Measurements from ENCODE around the gene EEIG1. TPM values are rescaled to one million over a fixed set of nuclear protein-coding genes. Genes with fewer than 3 reads are reported as not detected.

The EEIG1 gene
- polyA plus RNA-seq, 3 donors = 11.2 to 18.6 (median 14.9) TPM

DNA sequence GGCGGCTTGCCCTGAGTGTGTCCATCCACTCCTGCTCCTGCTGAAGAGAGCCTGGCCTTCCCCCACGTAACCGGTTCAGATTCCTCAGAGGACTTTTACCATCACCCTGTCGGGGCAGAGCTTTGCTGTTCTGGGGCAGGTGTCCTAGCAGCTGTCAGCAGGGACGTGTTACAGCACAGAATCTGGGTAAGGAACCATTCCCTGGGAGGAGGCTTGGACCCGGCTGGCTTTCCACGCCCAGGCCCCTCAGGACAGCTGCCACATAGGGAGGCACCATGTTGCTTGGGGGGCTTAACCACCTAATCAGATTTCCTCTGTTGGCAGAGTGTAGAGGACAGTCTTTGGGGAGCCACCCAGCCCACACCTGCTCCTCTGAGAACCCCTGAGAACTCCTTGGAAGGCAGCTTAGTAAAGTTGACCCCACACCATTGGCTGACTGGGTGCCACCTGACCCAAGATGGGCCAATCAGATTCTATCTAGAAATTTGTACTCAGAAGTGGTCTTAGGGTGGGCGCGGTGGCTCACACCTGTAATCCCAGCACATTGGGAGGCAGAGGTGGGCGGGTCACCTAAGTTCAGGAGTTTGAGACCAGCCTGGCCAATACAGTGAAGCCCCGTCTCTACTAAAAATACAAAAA is 23.3 kb upstream of the EEIG1 start:
- 93 to 96% (median 95%) methylated on average over 11 of the region's 11 CpGs for whole genome bisulfite sequencing, 3 donors
- no peak overlapping the region for H3K27ac ChIP-seq (ENCODE audit: low read depth, low read length)

DNA sequence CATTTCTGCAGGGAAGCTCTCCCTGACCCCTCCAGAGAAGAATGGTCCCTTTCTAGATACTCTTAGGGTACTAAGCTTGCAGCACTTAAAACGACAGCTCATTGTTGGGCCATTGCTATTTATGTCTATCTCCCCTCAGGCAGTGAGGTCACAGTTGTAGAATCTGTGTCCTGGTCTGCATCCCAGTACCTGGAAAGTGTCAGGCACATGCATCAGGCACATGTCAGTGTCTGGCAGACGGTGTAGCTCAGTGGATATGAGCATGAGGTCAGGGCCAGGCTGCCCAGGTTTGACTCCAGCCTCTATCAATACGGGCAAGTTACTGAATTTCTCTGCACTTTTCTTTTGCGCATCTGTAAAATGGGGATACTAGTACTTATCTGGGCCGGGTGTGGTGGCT is 22.2 kb upstream of the EEIG1 start:
- no peak overlapping the region for H3K27ac ChIP-seq (ENCODE audit: low read depth, low read length)
- 88 to 94% (median 94%) methylated on average over 5 of the region's 5 CpGs for WGBS, 3 donors

DNA sequence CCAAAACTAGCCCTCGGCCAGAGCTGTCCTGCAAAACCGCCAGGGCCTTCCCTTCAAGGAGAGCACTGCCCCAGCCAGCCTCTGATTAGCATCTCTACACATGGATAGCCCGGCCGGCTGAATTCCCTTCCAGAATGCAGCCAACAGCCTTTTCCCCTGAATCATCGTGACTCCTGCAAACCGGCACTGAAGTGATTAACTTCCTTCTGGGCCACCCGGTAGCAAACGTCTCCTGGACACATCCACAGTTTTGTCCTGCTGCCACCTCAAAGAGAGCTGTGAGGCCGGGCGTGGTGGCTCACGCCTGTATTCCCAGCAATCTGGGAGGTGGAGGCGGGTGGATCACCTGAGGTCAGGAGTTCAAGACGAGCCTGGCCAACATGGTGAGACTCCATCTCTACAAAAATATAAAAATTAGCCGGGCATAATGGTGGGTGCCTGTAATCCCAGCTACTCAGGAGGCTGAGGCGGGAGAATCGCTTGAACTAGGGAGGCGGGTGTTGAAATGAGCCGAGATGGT is 21.1 kb upstream of the EEIG1 start:
- no peak overlapping the region for H3K27ac ChIP-seq (ENCODE audit: low read depth, low read length)
- WGBS, 3 donors = 62 to 75% (median 63%) methylated on average over 18 of the region's 18 CpGs

DNA sequence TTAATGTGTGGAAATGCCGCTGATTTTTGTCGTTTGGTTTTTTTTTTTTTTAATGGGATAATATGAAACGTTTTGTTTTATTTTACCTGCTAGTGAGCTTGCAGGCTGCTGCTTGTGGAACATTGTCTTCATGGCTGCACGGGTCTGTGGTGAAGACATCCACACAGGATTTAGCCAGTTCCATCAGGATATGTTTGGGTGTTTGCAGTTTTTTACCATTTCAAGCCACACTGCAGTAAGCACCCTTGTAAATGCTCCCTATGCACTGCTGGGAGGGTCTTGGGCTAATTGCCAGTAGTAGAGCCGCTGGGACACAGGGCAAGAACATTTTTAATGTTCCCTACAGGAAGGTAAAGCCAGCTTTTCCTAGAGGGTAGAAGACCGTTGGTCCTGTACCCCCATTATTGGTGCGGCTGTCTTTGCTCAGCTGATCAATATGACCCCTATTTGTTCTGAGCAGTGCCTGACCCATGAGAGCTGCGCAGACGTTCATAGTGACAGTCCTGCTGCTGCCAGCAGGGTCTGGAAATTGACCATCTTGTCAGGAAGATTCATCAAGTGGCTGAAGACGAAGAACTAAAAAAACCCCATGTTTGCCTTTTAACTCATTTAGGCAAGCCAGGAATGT is 20.5 kb upstream of the EEIG1 start:
- H3K27ac ChIP-seq (ENCODE audit: low read depth, low read length) = no peak overlapping the region
- 72 to 81% (median 79%) methylated on average over 10 of the region's 10 CpGs for WGBS, 3 donors

DNA sequence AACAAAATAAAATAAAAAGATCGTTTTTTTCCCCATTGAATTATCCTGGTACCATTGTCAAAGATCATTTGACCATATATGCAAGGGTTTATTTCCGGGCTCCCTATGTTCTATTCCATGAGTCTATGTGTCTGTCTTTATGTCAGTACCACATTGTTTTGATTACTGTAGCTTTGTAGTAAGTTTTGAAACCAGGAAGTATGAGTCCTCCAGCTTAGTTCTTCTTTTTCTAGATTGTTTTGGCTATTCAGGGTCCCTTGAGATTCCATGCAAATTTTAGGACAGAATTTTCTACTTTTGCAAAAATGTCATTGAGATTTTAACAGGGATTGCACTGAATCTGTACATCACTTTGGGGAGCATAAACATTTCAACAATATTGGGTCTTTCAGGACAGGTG is 18.7 kb upstream of the EEIG1 start:
- WGBS, 3 donors = 97 to 100% (median 97%) methylated on average over 2 of the region's 2 CpGs
- H3K27ac ChIP-seq (ENCODE audit: low read depth, low read length) = no peak overlapping the region

DNA sequence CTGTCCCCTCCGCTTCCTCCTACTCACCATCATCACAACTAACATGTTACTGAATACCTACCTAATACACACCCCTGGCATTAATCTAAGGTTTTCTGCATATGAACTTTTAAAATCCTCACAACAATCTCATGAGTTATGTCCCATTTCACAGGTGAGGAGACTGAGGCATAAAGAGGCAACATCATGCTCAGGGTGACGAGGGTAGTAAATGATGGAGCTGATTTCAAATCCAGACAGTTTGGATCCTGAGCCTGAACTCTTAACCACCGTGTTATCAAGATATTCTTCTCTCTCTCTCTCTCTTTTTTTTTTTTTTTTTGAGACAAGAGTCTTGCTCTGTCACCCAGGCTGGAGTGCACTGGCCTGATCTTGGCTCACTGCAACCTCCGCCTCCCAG is 12.9 kb upstream of the EEIG1 start:
- no peak overlapping the region for H3K27ac ChIP-seq (ENCODE audit: low read depth, low read length)
- WGBS, 3 donors = 91 to 93% (median 92%) methylated on average over 4 of the region's 4 CpGs

DNA sequence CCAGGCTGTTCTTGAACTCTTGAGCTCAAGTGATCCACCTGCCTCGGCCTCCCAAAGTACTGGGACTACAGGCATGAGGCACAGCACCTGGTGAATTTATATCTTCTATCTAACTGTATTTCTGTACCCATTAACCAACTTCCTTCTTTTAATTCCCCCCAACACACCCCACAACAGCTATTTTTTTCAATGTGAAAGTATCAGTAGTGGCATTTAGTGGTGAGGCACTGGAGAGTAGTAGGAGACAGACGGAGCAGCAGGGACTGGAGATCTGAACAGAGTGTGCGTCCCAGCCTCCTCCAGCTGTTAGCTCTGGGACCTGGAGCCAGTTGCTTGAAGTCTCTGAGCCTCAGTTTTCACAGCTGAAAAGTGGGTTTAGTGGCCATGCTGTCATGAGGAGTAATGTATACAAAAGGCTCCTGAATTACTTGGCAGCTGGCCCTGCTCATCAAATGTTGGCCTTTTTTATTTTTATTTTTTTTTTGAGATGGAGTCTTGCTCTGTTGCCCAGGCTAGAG is 11.0 kb upstream of the EEIG1 start:
- H3K27ac ChIP-seq (ENCODE audit: low read depth, low read length) = no peak overlapping the region
- WGBS, 3 donors = 90 to 96% (median 92%) methylated on average over 3 of the region's 3 CpGs

DNA sequence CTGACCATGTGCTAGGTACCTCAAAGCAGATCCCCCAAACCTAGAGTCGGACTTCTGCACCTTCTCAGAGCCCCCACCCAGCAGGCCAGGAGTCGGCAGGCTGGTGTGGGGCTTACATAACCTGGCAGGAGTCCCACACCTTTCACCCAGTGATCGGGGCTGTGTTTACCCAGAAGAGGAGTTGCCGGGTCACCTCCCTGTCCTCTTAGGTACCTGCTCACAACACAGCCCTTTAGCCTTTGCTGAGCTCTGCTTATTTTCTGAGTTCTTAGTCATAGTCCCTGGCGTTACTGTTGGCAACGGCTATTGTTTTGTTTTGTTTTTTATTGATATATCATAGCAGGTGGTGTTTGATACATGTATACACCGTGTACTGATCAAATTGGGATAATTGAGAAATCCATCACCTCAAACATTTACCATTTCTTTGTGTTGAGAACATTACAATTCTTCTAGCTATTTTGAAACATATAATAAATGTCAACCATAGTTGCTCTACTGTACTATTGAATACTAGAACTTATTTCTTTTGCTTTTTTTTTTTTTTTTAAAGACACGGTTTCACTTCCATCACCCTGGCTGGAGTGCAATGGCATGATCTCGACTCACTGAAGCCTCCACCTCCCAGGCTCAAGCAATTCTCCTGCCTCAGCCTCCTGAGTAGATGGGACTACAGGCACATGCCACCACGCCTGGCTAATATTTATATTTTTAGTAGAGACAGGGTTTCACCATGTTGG is 10.4 kb upstream of the EEIG1 start:
- 50 to 73% (median 63%) methylated on average over 10 of the region's 10 CpGs for WGBS, 3 donors

DNA sequence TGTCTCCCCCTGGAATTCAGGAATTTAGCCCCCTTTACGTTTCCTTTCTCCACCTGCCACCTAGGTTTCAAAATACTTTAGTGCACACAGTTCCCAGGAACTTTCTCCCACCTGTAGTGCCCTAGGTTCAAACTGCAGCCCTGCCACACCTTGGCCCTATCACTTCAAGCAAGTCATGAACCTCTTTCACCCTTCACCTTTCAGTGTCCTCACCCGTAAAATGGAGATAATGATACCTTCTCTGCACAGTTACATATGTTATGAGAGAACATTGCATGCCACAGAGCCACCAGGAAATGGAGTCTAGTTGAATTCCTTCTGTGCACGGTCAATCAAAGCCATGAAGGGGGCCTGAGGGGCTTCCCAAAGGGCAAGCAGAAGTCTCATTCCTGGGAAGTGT is 9.8 kb upstream of the EEIG1 start:
- WGBS, 3 donors = 83 to 89% (median 88%) methylated on average over 3 of the region's 3 CpGs
- H3K27ac ChIP-seq (ENCODE audit: low read depth, low read length) = no peak overlapping the region

More for the DNA sequence above, 10.4 kb upstream of the EEIG1 start:
- H3K27ac ChIP-seq (ENCODE audit: low read depth, low read length) = no peak overlapping the region

DNA sequence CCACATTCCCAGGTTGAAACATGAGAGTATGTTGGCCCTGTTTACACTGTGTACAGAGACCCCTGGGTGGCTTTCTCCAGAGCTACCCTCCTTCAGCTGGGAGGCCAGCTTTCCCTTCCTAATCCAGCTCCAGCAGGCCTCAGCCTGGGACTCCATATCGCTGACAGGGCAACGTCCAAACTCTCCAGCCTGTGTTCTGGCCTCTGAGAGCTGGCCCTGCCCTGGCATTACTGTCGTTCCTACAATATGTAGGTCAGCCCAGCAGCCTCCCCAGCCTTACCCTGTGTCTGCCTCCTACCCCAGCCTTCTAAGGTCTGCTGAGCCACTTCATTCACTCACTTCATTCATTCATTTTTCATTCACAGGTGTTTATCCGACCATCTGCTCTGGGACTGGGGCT is 8.3 kb upstream of the EEIG1 start:
- 65 to 85% (median 81%) methylated on average over 4 of the region's 4 CpGs for WGBS, 3 donors
- H3K27ac ChIP-seq (ENCODE audit: low read depth, low read length) = no peak overlapping the region

DNA sequence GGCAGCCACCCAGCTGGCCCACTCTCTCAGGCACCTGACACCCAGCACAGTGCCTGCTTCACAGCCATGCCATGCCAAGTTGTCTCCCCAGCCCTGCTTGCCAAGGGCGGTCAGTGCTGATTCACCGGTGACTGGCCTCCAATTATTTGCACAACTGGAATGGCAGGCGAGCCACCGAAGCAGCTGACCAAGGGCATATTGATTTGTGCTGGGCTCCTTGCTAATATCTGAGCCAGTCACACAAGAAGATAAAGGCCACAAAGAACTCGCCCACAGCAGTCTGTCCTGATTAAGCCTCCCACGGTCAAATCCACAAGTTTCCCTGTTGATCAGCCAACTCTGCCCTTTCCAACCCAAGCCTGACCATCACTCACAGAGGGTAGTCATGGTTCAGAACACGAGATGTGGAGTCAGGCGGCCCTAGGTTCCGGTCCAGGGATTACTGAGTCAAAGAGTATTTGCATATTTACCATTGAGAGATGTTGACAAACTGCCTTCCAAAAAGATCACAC is 6.4 kb upstream of the EEIG1 start:
- 28 to 93% (median 83%) methylated on average over 9 of the region's 9 CpGs for WGBS, 3 donors
- H3K27ac ChIP-seq (ENCODE audit: low read depth, low read length) = no peak overlapping the region

DNA sequence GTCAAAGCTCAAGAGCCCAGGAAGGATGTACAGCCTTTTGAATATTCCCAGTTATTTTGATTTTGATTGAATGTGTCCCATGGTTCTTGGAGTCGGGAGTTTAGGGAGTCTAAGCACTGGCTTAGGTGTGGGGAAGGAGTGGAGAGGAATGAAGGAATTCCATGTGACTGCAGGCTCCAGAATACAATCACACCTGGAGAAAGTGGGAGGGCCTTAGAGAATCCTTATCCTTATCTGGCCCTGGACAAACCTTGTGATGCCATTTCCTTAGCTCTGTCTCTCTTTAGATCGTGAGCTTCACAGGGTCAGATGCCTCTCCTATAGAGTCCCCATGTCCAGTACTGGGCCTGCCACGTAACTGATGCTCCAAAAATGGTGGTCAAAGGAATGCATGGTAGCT is 4.2 kb upstream of the EEIG1 start:
- no peak overlapping the region for H3K27ac ChIP-seq (ENCODE audit: low read depth, low read length)
- WGBS, 3 donors = 74 to 96% (median 92%) methylated on average over 3 of the region's 3 CpGs

DNA sequence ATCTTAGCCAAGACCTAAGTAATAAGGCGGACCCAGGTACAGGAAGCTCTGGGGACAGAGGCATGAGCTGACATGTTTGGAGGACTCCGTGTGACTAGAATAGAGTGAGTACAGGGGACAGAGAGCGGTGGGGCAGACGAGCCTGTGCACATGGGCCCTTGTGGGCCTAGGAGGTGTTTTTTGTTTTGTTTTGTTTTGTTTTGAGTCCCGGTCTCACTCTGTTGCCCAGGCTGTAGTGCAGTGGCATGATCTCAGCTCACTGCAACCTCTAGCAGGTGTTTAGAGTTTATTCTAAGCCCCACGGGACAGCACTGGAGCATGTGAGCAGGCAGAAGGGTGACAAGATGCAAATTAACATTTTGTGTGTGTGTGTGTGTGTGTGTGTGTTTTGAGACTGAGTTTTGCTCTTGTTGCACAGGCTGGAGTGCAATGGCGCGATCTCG is 3.1 kb upstream of the EEIG1 start:
- no peak overlapping the region for H3K27ac ChIP-seq (ENCODE audit: low read depth, low read length)
- WGBS, 3 donors = 89 to 93% (median 90%) methylated on average over 9 of the region's 9 CpGs

DNA sequence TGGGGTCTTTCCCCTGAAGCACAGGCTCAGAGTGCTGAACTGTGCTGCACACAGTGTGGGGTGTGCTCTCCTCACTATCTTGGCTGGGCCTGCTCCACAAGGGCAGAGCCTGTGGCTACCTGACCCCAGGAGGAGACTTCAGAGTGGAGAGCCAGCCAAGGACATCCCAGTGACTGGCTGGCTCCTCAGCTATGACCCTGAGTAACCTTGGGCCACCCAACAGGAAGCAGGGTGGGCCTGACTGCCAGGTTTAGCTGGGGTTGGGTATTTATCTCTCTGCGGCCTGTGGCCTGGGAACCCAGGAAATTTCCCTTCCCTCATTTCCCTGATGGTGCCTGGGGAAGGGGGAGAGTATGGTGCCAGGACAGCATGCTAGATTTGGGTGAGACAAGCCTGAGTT is 2.1 kb upstream of the EEIG1 start:
- H3K27ac ChIP-seq (ENCODE audit: low read depth, low read length) = no peak overlapping the region
- 57 to 95% (median 70%) methylated on average over 1 of the region's 1 CpG for WGBS, 3 donors

DNA sequence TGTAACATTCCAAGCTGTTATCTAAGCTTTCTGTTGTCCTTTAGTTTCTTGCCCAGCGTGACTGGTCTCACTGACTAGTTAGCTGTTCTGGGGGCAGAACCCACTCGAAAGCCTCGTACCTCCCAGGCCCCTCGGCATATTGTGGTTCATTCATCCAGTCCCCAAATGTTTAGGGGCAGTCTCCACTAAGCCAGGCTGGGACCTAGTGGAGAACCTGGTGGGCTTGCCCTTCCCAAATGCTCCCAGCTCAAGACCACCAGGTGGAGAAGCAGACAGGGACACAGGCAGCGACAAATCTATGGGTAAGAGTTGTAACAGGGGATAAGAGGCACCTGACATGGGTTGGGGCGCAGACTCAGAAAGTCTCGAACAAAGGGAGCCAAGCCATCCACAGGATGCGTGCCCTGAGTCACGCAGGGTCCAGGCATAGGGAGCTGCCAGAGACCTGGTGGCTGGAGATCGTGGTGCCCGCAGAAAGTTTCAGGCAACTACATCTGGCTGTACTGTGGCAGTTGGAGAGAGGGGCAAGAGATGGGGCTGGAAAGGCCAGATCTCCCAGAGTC is 851 bp upstream of the EEIG1 start:
- H3K27ac ChIP-seq (ENCODE audit: low read depth, low read length) = no peak overlapping the region
- WGBS, 3 donors = 62 to 70% (median 63%) methylated on average over 11 of the region's 11 CpGs

DNA sequence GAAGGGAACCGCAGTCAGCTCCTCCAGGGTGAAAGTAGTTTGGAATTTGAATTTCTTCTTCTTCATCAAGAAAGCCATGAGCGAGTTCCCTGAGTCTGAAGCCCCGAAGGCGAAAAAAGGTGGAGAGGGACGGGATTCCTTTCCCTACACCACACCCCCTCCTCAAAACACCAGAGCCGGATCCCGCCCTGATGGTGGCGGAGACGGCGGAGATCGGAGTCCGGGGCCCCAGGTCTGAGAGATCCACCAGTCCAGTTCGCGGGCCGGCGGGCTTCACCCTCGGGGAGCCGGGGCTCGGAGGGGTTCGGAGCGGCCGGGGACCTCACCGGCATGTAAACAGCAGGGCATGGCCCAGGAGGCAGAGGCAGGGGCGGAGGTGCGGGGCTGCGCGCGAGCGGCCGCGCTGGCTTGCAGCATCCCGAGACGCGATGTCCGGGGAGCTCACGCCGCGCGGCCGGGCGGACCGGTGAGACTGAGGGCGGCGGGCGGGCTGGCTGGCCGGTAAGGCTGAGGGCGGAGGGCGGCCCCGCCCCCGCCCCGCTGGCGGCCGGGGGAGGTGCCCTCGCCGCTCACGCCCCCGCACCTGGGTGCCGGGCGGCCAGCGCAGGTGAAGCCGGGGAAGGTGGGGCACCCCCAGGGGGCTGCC is 606 bp downstream of the EEIG1 start:
- WGBS, 3 donors = 0 to 1% (median 1%) methylated on average over 42 to 61 of the region's 61 CpGs
- H3K27ac ChIP-seq (ENCODE audit: low read depth, low read length) = no peak overlapping the region

DNA sequence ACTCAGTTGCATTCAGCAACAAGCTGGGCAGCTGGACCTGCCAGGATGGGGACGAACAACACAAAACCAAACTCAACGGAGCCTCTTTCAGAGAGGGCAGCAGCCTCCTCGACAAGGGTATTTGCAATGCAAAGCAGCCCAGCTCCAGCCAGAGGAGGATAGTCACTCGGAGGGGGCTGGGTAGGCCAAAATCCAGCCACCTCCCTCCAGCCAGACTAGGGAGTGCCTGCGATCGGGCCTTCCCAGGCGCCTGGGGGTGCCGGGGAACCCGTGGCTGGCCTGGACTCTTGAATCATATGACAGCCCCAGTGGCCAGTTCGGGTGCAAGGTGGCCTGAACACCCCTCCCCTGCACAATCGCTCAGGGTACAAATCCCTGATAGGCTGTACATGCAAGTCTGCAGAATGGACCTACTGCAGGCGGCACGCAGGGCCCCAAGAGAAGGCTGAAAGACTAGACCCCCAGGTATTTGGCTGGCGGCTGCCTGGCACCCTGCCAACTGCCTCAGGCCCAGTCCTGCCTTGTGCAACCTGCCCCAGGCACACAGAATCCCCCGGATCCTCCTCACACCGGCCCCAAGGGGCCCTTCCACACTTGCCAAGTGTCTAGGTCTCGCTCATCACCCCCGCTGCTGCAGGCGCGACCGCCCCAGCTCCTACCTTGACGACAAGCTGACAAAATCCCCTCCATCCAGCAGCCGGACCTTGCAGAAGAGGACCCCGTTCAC is 1.3 kb downstream of the EEIG1 start:
- 2 to 14% (median 12%) methylated on average over 24 of the region's 24 CpGs for WGBS, 3 donors
- no peak overlapping the region for H3K27ac ChIP-seq (ENCODE audit: low read depth, low read length)

DNA sequence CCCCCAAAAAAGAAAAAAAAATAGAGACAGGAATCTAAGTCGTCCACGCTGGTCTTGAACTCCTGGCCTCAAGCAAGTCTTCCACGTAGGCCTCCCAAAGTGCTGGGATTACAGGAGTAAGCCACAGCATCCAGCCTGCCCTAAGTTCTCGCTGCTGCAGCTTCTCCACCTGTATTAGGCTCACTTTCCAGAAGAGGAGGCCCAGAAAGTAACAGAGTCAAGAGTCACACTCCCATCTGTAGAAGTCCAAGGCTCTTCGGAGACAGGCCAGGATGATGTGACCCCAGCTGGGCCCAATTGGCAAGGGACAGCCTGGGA is 1.8 kb downstream of the EEIG1 start:
- 23 to 67% (median 61%) methylated on average over 5 of the region's 5 CpGs for WGBS, 3 donors
- no peak overlapping the region for H3K27ac ChIP-seq (ENCODE audit: low read depth, low read length)

Data from adipose tissue (tissue), 3 donors.